ENCODE results near the gene PADI4. TPM values are rescaled to one million over a fixed set of nuclear protein-coding genes. Genes with fewer than 3 reads are reported as not detected.

PADI4 gene
- total RNA-seq, 1 experiment from 2014 or later, result 7.7 TPM

GRCh38 chr1:17315542-17316130 is 7.6 kb downstream of the PADI4 start:
- CTCF ChIA-PET, result no interaction called here
- H4K20me1 ChIP-seq (ENCODE audit: insufficient read depth), result no peaks in the 10 kb centered on the region
- intact Hi-C loops (cut with micrococcal nuclease; ENCODE audit: unreplicated experiment), result no loop called here
- H3F3A ChIP-seq (ENCODE audit: insufficient read depth, low read depth), result 0 out of 2 replicates have a peak, but pooled peaks cover 4% of the 10 kb centered on the region
- TF ChIP-seq, protein P1, sequence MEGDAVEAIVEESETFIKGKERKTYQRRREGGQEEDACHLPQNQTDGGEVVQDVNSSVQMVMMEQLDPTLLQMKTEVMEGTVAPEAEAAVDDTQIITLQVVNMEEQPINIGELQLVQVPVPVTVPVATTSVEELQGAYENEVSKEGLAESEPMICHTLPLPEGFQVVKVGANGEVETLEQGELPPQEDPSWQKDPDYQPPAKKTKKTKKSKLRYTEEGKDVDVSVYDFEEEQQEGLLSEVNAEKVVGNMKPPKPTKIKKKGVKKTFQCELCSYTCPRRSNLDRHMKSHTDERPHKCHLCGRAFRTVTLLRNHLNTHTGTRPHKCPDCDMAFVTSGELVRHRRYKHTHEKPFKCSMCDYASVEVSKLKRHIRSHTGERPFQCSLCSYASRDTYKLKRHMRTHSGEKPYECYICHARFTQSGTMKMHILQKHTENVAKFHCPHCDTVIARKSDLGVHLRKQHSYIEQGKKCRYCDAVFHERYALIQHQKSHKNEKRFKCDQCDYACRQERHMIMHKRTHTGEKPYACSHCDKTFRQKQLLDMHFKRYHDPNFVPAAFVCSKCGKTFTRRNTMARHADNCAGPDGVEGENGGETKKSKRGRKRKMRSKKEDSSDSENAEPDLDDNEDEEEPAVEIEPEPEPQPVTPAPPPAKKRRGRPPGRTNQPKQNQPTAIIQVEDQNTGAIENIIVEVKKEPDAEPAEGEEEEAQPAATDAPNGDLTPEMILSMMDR (conservative IDR thresholded peaks at IDR 0.05), result no peak
- TF ChIP-seq EZH2 (IDR thresholded peaks at IDR 0.05; ENCODE audit: low read depth), result no peak
- H3K4me2 ChIP-seq, result no peak overlapping the region
- no peaks in the 10 kb centered on the region for H3K9me2 ChIP-seq (ENCODE audit: insufficient read depth)
- H3K79me2 ChIP-seq (ENCODE audit: low read depth), result no peaks in the 10 kb centered on the region
- H3K9me3 ChIP-seq (ENCODE audit: insufficient read depth, low read depth), result no peaks in the 10 kb centered on the region
- no peaks in the 10 kb centered on the region for H3K36me3 ChIP-seq (ENCODE audit: low read depth)
- no peak overlapping the region for H2AFZ ChIP-seq
- no peak for DNase-seq
- no peaks in the 10 kb centered on the region for H3K27me3 ChIP-seq (ENCODE audit: insufficient read depth, low read depth)
- H3K4me1 ChIP-seq (replicated peaks; ENCODE audit: insufficient read depth), result peaks cover 10% of the 10 kb centered on the region; the same call in 1 of the 2 replicates
- no TSS peak for BruUV-seq (replicated peaks)
- H3K4me3 ChIP-seq, result no peak overlapping the region
- H3K27ac ChIP-seq, result no peak overlapping the region
- POLR2A ChIA-PET (ENCODE audit: unreplicated experiment), result no interaction called here

DNA sequence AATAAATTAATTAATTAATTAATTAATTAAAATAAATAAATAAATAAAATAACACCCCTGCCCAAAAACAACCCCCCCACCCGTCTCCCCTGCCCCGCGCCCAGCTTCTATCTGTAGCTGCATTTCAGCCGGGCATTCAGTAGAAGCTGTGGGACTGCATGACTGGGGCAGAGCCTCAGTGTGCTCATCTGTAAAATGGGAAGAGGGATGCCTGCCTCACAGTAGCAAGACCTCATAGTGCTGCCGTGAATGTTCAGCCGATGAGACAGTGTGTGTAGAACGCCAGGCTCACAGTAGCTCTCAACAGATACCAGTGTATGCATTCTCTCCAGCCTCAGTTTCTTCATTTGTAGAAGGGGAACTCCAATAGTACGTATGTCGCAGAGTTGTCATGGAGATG is 8.7 kb downstream of the PADI4 start:
- no peak overlapping the region for H3K27ac ChIP-seq
- H3K9me2 ChIP-seq (ENCODE audit: insufficient read depth), result no peaks in the 10 kb centered on the region
- no peaks in the 10 kb centered on the region for H3K79me2 ChIP-seq (ENCODE audit: low read depth)
- ChIA-PET CTCF (no interaction called here), POLR2A (ENCODE audit: unreplicated experiment) (no interaction called here)
- H3K9me3 ChIP-seq (ENCODE audit: insufficient read depth, low read depth), result no peaks in the 10 kb centered on the region
- H3F3A ChIP-seq (ENCODE audit: insufficient read depth, low read depth), result peaks cover 4% of the 10 kb centered on the region; the same call in 1 of the 2 replicates
- peaks cover 10% of the 10 kb centered on the region; the same call in 1 of the 2 replicates for H3K4me1 ChIP-seq (replicated peaks; ENCODE audit: insufficient read depth)
- H2AFZ ChIP-seq, result no peak overlapping the region
- intact Hi-C loops (cut with micrococcal nuclease; ENCODE audit: unreplicated experiment), result no loop called here
- DNase-seq, result no peak
- H3K27me3 ChIP-seq (ENCODE audit: insufficient read depth, low read depth), result no peaks in the 10 kb centered on the region
- BruUV-seq (replicated peaks), result no TSS peak
- H3K4me3 ChIP-seq, result no peak overlapping the region
- H4K20me1 ChIP-seq (ENCODE audit: insufficient read depth), result no peaks in the 10 kb centered on the region
- no peaks in the 10 kb centered on the region for H3K36me3 ChIP-seq (ENCODE audit: low read depth)
- no peak overlapping the region for H3K4me2 ChIP-seq
- TF ChIP-seq, protein P1 (conservative IDR thresholded peaks at IDR 0.05), result no peak
- no peak for TF ChIP-seq EZH2 (IDR thresholded peaks at IDR 0.05; ENCODE audit: low read depth)

DNA sequence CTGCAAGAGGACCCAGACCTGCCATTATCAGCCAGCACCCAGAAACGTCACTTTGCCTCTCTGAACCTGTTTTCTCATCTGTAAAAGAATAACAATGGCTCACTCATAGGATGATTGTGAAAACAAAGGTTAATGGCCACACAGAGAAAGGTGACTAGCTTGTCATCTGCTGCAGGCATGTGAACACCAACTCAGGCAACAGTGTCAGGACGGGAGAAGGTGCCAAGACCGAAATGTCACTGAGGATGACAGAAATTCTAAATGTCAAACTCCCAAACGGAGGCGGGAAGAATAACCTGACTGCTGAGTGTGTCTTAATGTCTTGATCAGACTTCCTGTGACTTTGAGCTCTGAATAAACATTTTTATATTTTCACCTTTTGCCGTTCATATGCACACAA is 10.3 kb downstream of the PADI4 start:
- Histone ChIP-seq H3K36me3 (ENCODE audit: low read depth) (no peaks in the 10 kb centered on the region), H3K79me2 (ENCODE audit: low read depth) (no peaks in the 10 kb centered on the region), H3F3A (ENCODE audit: insufficient read depth, low read depth) (no peaks in the 10 kb centered on the region; the same call in 1 of the 2 replicates), H3K27ac (no peak overlapping the region), H3K4me2 (no peak overlapping the region), H3K9me3 (ENCODE audit: insufficient read depth, low read depth) (no peaks in the 10 kb centered on the region), H3K9me2 (ENCODE audit: insufficient read depth) (no peaks in the 10 kb centered on the region), H4K20me1 (ENCODE audit: insufficient read depth) (no peaks in the 10 kb centered on the region), H3K4me1 (replicated peaks; ENCODE audit: insufficient read depth) (no peaks in the 10 kb centered on the region), H3K4me3 (no peak overlapping the region), H3K27me3 (ENCODE audit: insufficient read depth, low read depth) (no peaks in the 10 kb centered on the region), H2AFZ (no peak overlapping the region)
- ChIA-PET POLR2A (ENCODE audit: unreplicated experiment) (no interaction called here), CTCF (no interaction called here)
- no peak for DNase-seq
- intact Hi-C loops (cut with micrococcal nuclease; ENCODE audit: unreplicated experiment), result no loop called here
- no TSS peak for BruUV-seq (replicated peaks)
- no peak for TF ChIP-seq EZH2 (IDR thresholded peaks at IDR 0.05; ENCODE audit: low read depth)
- TF ChIP-seq, protein P1 (conservative IDR thresholded peaks at IDR 0.05), result no peak
